Progenitor cell of endocrine pancreas (in vitro differentiated cells): ENCODE data around the gene NCAN. TPM values are rescaled to one million over a fixed set of nuclear protein-coding genes. Genes with fewer than 3 reads are reported as not detected.

Source experiments
- DNase-seq: peaks from one replicate; pipeline ENCODE4 v3.0.0; 2021; ENCODE audit warnings: low spot score; ENCODE audit not compliant: unreplicated experiment
- H3K27ac Mint-ChIP-seq: 2 replicates; pipeline ENCODE4 v1.8.0; 2021; ENCODE audit warnings: mild to moderate bottlenecking, moderate library complexity, mixed read lengths
- H3K27me3 Mint-ChIP-seq: 2 replicates; pipeline ENCODE4 v1.8.0; 2021; ENCODE audit warnings: mixed read lengths
- H3K36me3 Mint-ChIP-seq: 2 replicates; pipeline ENCODE4 v1.8.0; 2022; ENCODE audit warnings: mixed read lengths; ENCODE audit not compliant: insufficient read depth
- H3K4me1 Mint-ChIP-seq: 2 replicates; pipeline ENCODE4 v1.8.0; 2021; ENCODE audit warnings: low read depth, mixed read lengths
- H3K4me3 Mint-ChIP-seq: 2 replicates; pipeline ENCODE4 v1.8.0; 2021; ENCODE audit warnings: low read depth, mild to moderate bottlenecking, moderate library complexity, mixed read lengths
- H3K9me3 Mint-ChIP-seq: 2 replicates; pipeline ENCODE4 v1.8.0; 2021; ENCODE audit warnings: low read depth, mixed read lengths
- long read RNA-seq: library from polyadenylated mRNA; unstranded; transcript quantifications from one replicate; pipeline ENCODE4 v2.0.0, GENCODE V29; 2020
- total RNA-seq: library from RNA; stranded (reverse); gene quantifications from 2 replicates; pipeline ENCODE4 v1.2.1, GENCODE V29; 2021
- TF ChIP-seq, protein P1 (sequence below): fragments of 200-600 bp; sonication (generic); IDR thresholded peaks from one replicate; pipeline ENCODE4 v1.5.0; 2021; ENCODE audit warnings: antibody characterized with exemption, mild to moderate bottlenecking; ENCODE audit not compliant: unreplicated experiment

The NCAN gene
- total RNA-seq: 0.17 and 0.36 TPM in 2 replicates
- long read RNA-seq: 0 reads

- TF ChIP-seq, protein P1, sequence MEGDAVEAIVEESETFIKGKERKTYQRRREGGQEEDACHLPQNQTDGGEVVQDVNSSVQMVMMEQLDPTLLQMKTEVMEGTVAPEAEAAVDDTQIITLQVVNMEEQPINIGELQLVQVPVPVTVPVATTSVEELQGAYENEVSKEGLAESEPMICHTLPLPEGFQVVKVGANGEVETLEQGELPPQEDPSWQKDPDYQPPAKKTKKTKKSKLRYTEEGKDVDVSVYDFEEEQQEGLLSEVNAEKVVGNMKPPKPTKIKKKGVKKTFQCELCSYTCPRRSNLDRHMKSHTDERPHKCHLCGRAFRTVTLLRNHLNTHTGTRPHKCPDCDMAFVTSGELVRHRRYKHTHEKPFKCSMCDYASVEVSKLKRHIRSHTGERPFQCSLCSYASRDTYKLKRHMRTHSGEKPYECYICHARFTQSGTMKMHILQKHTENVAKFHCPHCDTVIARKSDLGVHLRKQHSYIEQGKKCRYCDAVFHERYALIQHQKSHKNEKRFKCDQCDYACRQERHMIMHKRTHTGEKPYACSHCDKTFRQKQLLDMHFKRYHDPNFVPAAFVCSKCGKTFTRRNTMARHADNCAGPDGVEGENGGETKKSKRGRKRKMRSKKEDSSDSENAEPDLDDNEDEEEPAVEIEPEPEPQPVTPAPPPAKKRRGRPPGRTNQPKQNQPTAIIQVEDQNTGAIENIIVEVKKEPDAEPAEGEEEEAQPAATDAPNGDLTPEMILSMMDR: no peak
- Mint-ChIP-seq H3K27me3 (peaks cover 72% of the 10 kb centered on the region), H3K27ac (peak within 1 kb of the TSS; percentile 78), H3K9me3 (no peaks in the 10 kb centered on the region), H3K36me3 (no peaks in the 10 kb centered on the region), H3K4me3 (no peak within 1 kb of the TSS), H3K4me1 (no peaks in the 10 kb centered on the region)
- DNase-seq: no peak
Measured at GRCh38 chr19:19211499-19212420, at the start of gene NCAN. Gene NCAN, plus strand, starts transcription at chr19:19211958. Its CDS starts 4,996 bp downstream, at chr19:19216954.

DNA sequence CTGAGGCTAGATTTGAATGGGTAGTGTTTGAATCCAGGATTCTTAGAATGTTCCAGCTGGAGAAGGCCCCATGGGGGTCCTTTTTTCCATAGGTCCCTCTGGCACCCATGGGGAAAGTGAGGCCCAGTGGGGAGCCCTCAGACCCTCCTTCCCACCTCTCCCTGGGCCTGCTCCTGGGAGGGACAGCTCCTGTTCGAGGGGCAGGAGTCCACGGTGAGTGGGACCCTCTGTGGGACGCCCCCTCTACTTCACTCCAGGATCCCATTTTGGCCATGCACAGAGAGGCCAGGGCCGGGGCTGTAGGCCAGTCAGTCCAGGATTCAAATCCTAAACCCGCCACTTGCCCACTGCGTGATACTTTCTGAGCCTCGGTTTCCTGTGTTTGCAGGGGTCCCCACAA, 49.3 kb upstream of the NCAN start:
- no peak for DNase-seq
- no peak overlapping the region for H3K27ac Mint-ChIP-seq
- peaks cover 4% of the 10 kb centered on the region for H3K27me3 Mint-ChIP-seq
- H3K4me3 Mint-ChIP-seq: no peak overlapping the region
- H3K9me3 Mint-ChIP-seq: peaks cover 3% of the 10 kb centered on the region
- TF ChIP-seq, protein P1: no peak
- peaks cover 3% of the 10 kb centered on the region for H3K36me3 Mint-ChIP-seq
- H3K4me1 Mint-ChIP-seq: no peaks in the 10 kb centered on the region

- H3K4me3 Mint-ChIP-seq: no peak overlapping the region
- H3K27ac Mint-ChIP-seq: no peak overlapping the region
- peaks cover 19% of the 10 kb centered on the region for H3K27me3 Mint-ChIP-seq
- TF ChIP-seq, protein P1: no peak
- H3K4me1 Mint-ChIP-seq: peaks cover 4% of the 10 kb centered on the region
- DNase-seq: no peak
- H3K36me3 Mint-ChIP-seq: peaks cover 3% of the 10 kb centered on the region
- H3K9me3 Mint-ChIP-seq: peaks cover 3% of the 10 kb centered on the region
Measured at GRCh38 chr19:19165396-19165795, 46.4 kb upstream of the NCAN start.

GRCh38 chr19:19167612-19168011, 44.1 kb upstream of the NCAN start:
- Mint-ChIP-seq H3K36me3 (no peaks in the 10 kb centered on the region), H3K4me3 (no peak overlapping the region), H3K9me3 (no peaks in the 10 kb centered on the region), H3K4me1 (peaks cover 4% of the 10 kb centered on the region), H3K27me3 (peaks cover 29% of the 10 kb centered on the region), H3K27ac (no peak overlapping the region)
- DNase-seq: no peak
- TF ChIP-seq, protein P1: no peak

GRCh38 chr19:19169236-19170052, 42.3 kb upstream of the NCAN start:
- no peak for DNase-seq
- TF ChIP-seq, protein P1: no peak
- H3K4me1 Mint-ChIP-seq: peaks cover 4% of the 10 kb centered on the region
- H3K36me3 Mint-ChIP-seq: no peaks in the 10 kb centered on the region
- no peak overlapping the region for H3K27ac Mint-ChIP-seq
- H3K4me3 Mint-ChIP-seq: peak overlapping the region; percentile 59
- peaks cover 29% of the 10 kb centered on the region for H3K27me3 Mint-ChIP-seq
- H3K9me3 Mint-ChIP-seq: no peaks in the 10 kb centered on the region
